NCI-H345 treated with DMSO at 0.1 percent for 48 hours (cell line): ENCODE data around the gene COL6A3.
A peak's percentile ranks its signal among the peaks of the same experiment; 100 is the strongest.
"Not testable (repeated sequence)": the region's sequence is repeated elsewhere in the genome, so short reads cannot be mapped to it uniquely, and the experiment has no call there.

Experiments
- DNase-seq: peaks from one replicate; lab custom pipeline; 2025; ENCODE audit not compliant: unreplicated experiment; lab: John Stamatoyannopoulos, UW

COL6A3 gene

GRCh38 chr2:237412988-237413776 lies 782 bp downstream of the COL6A3 start:
- DNase-seq = no peak

GRCh38 chr2:237412646-237412987 lies 1.3 kb downstream of the COL6A3 start:
- no peak for DNase-seq

- no peak for DNase-seq
Observed at GRCh38 chr2:237411683-237412423, 2.1 kb downstream of the COL6A3 start.

DNA sequence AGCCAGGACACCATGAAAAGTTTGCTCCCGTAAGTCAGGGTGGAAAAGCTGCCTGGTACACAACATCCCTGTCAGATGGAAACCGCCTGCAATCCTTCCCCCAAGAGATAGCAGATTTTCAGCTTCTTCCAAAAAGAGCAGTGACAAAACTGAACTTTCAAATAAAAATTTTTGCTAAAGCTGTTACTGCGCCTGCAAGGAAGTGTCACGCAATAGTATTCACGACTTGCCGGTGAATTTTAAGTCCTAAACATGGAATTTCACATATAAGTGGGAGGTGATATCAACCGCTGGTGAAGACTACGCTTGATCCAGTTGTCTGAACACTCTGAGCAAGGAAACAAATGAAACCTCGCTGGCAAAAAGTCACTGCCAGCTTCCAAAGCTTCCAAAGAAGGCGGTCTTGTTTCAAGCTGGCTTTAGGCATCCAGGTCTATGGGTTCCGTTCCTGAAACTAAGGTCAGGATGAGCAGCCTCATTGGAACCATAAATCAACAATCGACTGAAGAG lies 2.8 kb downstream of the COL6A3 start:
- DNase-seq = no peak

DNA sequence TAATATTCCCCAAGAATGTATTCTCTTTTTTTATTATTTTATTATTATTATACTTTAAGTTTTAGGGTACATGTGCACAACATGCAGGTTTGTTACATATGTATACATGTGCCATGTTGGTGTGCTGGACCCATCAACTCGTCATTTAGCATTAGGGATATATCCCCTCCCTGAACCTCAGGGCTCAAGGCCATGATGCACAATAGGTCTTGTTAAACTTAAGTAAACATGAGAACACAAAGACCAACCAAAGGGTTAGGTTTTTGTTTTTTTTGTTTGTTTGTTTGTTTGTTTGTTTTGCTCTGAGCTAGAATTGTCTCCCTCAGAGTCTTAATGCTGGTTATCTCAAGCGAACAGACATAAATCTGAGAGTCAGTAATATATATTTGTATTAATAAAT lies 4.7 kb downstream of the COL6A3 start:
- not testable (repeated sequence) for DNase-seq

GRCh38 chr2:237408335-237409000 lies 5.5 kb downstream of the COL6A3 start:
- DNase-seq = no peak

DNA sequence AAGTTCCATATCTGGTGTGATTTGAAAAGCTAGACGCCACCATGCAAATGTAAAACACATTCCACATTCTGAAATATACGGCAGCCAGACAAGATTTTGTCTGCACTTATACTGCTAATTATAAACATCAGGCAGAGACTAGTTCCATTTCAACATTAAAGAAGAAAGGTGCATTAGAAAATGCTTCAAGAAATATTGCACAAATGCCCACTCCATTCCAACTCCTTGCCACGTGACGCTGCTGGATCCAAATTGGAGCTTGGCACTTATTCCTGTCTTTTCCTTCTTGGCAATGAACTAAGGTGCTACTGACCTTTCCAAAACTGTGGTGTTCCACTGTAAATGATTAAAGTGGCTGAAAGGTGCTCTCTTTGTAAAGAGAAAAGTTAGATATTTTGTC lies 6.3 kb downstream of the COL6A3 start:
- DNase-seq = no peak

DNA sequence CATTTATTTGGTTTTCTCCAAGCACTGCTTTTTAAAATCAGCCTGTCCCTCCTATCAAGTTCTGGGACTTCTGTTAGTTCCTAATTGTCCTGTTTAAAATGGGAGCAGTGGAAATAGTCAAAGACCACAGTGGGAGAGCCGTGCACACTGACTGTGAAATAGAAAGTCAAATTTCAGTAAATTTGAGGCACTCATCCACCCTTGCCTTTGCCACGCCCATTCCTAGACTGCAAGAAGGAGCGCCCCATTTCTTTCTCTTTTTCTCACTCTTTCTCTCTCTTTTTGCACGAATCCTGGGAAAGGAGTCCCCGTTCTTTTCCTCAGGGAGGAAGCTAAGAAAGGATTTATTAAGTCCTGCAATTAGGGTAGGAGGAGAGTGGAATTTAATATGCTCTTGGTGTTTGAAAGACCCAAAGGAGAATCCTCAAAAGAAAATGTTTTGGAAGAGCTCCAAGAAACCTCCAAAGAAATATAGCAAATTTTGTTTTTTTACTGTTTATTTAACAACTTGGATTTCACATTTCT lies 7.5 kb downstream of the COL6A3 start:
- DNase-seq = no peak

GRCh38 chr2:237405605-237406004 lies 8.4 kb downstream of the COL6A3 start:
- no peak for DNase-seq

DNA sequence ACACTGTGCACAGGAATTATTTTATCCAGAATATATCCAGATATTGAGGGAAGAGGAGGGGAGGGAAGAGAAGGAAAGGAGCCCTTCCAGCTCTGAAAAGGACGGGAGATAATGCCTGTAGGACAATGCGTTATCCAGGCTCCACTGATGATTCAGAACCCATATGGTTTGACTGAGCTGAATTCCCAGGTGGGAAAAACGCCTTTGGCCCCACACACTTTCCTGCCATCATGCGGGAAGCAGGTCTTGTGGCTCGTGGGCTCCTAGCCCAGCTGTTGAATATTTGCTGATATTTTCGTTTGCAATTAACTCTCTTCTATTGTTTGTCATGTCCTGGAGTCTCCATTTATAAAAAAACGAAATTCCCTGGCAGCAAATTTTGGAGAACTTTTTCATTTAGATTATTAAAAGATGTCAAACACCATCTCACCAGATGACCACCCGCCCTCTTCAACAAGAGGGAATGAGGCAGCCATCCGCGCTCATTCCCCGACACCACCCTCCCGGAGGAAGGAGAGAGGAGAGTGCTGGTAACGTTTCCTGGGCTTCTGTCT lies 8.9 kb downstream of the COL6A3 start:
- DNase-seq = no peak

GRCh38 chr2:237404413-237404812 lies 9.6 kb downstream of the COL6A3 start:
- DNase-seq = peak; percentile 8

DNA sequence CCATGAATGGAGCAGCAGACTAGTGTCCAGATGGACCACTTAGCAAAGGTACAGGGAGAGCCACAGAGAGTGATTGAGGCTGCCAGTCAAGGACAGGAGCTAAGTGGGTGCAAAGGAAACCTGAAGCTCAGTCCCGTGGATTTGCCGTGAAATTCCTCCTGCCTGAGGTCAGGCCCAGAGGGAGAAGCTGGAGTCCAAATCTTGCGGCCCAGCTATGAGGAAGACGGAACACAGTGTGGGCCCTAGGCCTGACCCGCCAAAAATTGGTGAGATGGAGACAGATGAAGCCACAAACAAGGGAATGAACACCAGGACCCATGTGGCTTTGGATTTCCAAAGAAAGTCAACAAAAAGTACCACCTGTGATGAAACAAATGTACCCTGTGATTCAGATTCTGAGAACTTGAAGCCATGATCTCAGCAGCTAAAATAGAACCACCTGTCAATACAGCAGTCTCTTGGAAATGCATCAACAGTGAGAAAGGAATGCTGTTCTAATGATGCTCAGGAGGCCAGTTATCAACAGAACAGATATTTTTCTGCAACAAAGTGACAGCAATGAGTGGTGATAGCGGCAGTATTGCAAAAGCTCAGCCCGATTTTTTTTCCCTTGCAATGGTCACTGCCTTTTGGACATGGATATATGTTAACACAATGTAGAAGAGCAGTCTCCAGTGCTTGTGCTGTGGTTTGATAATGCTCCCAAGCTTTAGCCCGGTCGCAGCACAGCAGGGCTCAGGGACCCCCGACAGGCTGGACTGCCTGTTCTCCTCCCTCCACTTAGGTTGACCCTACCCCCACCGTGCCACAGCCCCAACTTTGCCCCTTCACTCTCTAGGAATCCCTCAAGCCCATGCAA lies 10.7 kb downstream of the COL6A3 start:
- no peak for DNase-seq

DNA sequence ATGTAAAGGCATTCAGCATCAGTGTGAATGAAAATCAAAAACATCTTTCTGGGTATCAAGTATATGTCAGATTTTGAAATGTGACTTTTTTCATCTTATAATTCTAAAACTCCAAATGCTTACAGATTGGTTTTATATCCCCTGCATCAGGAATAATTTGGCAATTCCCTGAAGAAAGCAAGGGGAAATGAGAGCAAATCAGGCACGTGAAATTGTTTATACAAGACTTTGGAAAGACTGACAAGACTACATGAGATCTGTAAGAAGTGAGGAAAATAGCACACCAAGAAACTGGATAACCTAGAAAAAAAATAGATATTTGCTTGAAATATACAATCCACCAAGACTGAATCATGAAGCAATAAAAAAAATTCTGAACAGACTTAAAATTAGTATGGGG lies 13.8 kb downstream of the COL6A3 start:
- no peak for DNase-seq

- DNase-seq = no peak
Observed at GRCh38 chr2:237397072-237397471, 16.9 kb downstream of the COL6A3 start.

- no peak for DNase-seq
Observed at GRCh38 chr2:237393523-237393922, 20.4 kb downstream of the COL6A3 start.

- no peak for DNase-seq
Observed at GRCh38 chr2:237392186-237392585, 21.8 kb downstream of the COL6A3 start.

- DNase-seq = no peak
Observed at GRCh38 chr2:237391140-237391539, 22.8 kb downstream of the COL6A3 start.

- DNase-seq = no peak
Observed at GRCh38 chr2:237390235-237390634, 23.7 kb downstream of the COL6A3 start.

DNA sequence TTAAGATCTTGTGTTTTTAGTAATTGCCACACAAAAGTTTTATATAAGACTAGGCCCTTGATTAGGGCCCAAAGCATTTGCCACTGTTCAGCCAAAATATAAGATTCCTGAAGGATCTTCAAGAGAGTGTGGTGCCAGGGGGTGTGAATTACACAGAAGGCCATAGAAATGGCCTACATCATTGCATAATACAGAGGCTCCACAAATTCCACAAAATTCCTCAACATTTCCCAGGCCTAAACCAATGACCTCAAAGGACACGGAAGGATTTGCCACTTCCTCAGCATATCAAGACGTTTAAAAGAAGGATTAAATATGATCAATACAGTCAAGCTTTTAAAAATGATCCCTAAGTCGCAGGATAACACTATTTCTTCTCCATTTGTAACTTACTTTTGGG lies 24.1 kb downstream of the COL6A3 start:
- DNase-seq = no peak

DNA sequence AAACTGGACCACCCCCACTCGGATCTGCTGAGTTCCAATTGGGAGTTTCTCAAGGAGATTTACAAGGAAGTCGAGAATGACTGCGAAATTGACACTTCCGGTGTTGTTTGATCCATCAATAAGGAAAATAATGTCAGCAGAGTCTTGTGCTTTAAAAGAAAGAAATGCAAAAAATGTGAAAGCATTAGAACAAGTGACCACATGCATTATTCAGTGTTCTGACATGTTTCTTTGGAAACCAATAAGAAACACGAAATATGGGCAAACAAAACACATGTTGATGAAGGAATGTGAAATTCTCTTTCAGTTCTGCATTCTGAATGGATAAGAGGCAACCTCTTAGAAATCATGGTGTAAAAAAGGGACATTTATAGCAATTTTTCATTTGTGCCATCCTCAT lies 25.9 kb downstream of the COL6A3 start:
- DNase-seq = no peak

DNA sequence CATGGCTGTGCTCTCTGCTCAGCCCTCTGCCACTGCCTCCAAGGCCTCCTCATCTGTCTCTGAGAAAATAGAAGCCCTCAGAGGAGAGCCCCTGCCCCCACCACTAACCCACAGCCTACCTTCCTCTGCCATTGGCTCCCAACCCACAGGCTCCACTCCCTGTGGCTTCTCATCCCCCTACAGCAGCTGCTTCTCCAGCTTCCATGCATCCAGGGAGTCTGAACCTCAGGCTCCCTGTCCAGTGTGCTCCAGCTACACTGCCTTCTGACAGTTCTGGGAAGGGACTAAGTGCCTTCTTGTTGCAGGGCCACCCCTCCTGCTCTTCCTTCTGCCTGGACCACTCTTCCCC lies 29.3 kb downstream of the COL6A3 start:
- DNase-seq = no peak
